Subcutaneous abdominal adipose tissue (tissue), 5 donors: ENCODE results near the gene AHNAK.

Experiments used
- H3K27ac ChIP-seq: one replicate; pipeline ENCODE4 v1.7.0; 2013; ENCODE audit warnings: low read depth, mild to moderate bottlenecking, inconsistent platforms, low read length, moderate library complexity
- H3K27me3 ChIP-seq, 5 donors: one replicate each; pipeline ENCODE4 v1.7.0; 2013; ENCODE audit warnings: low read length in 5 of 5, inconsistent platforms in 1 of 5; ENCODE audit not compliant: control insufficient read depth in 5 of 5, insufficient read depth in 4 of 5
- H3K36me3 ChIP-seq, 5 donors: one replicate each; pipeline ENCODE4 v1.7.0; 2013; ENCODE audit warnings: low read length in 5 of 5; ENCODE audit not compliant: control insufficient read depth in 5 of 5, insufficient read depth in 5 of 5
- H3K4me1 ChIP-seq, 5 donors: one replicate each; pipeline ENCODE4 v1.7.0; 2013; ENCODE audit warnings: low read length in 5 of 5, mild to moderate bottlenecking in 3 of 5, moderate library complexity in 1 of 5; ENCODE audit not compliant: control insufficient read depth in 5 of 5, insufficient read depth in 5 of 5
- H3K4me3 ChIP-seq, 5 donors: one replicate each; pipeline ENCODE4 v1.7.0; 2013; ENCODE audit warnings: low read length in 5 of 5, low read depth in 1 of 5
- H3K9ac ChIP-seq, 5 donors: one replicate each; pipeline ENCODE4 v1.7.0; 2013; ENCODE audit warnings: low read length in 5 of 5, mild to moderate bottlenecking in 4 of 5, moderate library complexity in 3 of 5
- H3K9me3 ChIP-seq, 5 donors: one replicate each; pipeline ENCODE4 v1.7.0; 2013; ENCODE audit warnings: low read length in 5 of 5; ENCODE audit not compliant: control insufficient read depth in 5 of 5
- donor health status: healthy.
- donor health status: healthy.
- donor health status: healthy.
- donor health status: healthy.
- donor health status: healthy.

The AHNAK gene

DNA sequence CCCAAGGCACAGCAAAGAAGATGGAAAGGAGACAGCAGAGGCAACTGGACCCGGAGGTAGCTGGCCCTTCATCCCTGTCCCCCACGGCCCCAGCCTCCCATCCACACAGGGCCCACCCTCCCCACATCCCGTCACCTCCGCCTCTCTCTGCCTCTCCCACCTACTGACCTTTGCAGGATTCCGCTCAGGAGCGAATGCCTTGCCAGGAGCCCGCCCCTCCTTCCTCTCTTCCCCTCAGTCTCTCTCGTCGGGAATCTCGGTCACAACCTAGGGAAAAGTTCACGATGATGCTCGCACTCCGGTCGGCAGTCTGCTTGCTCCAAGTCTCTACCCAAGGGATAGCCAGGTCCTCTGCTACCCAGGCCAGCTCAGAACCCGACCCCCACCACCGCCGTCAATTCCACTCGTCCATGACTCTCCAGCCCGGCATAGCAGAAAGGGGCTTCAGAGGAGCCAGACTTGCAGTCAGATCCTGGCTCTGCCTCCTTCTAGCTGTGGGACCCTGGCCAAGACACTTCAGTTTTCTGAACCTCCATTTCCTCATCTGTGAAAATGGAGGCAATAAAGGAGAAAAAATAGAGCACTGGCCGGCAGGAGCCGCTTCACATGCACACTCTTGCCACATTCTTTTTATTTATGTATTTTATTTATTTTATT lies 10.2 kb downstream of the AHNAK start:
- peaks cover 32 to 70% (median 62%) of the 10 kb centered on the region in 5 donors for H3K4me1 ChIP-seq
- no peaks in the 10 kb centered on the region for H3K27me3 ChIP-seq
- H3K9me3 ChIP-seq = no peaks in the 10 kb centered on the region
- peak overlapping the region in 2 of 5 donors; percentile 8 to 17 for H3K4me3 ChIP-seq
- H3K27ac ChIP-seq = peak overlapping the region; percentile 72
- peak overlapping the region in 2 of 5 donors; percentile 19 to 37 for H3K9ac ChIP-seq
- H3K36me3 ChIP-seq = peaks cover 2 to 67% (median 61%) of the 10 kb centered on the region in 5 donors

DNA sequence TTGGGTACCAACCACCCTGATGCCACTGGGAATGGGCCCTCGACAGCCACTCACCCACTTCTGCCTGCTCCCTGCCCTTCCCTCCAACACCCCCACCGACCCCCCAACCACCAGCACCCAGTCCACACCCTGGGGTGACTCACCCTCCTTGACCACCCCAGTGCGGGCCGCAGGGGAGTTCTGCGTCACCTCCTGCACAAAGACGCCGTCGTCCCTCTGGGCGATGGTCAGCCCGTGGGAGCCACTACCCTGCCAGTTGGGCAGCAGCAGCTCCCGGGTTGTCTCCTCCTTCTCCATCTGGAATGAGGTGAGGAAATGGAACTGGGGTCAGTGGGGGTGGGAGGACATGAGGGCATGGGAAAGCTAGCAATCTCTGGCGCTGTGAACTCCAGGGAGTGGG lies 10.8 kb downstream of the AHNAK start:
- H3K9ac ChIP-seq = peak overlapping the region in 1 of 5 donors; percentile 37
- peak overlapping the region in 2 of 5 donors; percentile 8 to 17 for H3K4me3 ChIP-seq
- peaks cover 28 to 63% (median 56%) of the 10 kb centered on the region in 5 donors for H3K4me1 ChIP-seq
- H3K27me3 ChIP-seq = no peaks in the 10 kb centered on the region
- no peaks in the 10 kb centered on the region for H3K9me3 ChIP-seq
- peak overlapping the region; percentile 72 for H3K27ac ChIP-seq
- peaks cover 7 to 71% (median 65%) of the 10 kb centered on the region in 5 donors for H3K36me3 ChIP-seq

DNA sequence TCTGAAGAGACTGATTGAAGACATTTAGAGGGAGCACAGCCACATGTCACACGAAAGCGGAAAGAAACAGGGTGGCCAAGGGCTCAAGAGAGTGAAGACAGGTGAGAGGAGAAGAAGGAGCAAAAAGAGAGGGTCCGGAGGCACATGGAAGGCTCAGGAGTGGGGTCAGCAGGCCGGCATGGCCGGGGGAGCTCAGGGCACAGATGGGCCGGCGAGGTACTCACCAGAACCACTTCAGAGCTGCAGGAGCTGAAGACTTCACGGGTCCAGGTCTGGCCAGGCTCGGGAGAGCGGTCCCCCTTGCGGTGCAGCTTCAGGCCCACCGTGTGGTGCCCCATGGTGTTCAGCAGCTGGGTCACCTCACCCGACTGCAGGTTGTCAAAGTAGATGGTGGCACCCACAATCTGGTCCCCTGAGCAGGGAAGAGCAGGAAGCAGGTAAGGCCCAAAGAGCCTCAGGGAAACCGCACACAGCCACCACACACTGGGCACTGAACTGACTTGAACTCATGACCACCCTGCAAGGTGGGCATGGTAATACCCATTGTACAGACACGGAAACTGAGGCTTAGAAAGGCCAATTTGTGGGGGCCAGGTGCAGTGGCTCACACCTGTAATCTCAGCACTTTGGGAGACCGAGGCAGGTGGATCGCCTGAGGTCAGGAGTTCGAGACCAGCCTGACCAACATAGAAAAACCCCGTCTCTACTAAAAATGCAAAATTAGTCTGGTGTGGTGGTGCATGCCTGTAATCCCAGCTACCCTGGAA lies 11.6 kb downstream of the AHNAK start:
- H3K27ac ChIP-seq = peak overlapping the region; percentile 72
- H3K27me3 ChIP-seq = no peaks in the 10 kb centered on the region
- H3K4me3 ChIP-seq = no peak overlapping the region
- H3K9me3 ChIP-seq = no peaks in the 10 kb centered on the region
- H3K9ac ChIP-seq = no peak overlapping the region
- H3K36me3 ChIP-seq = peaks cover 7 to 80% (median 73%) of the 10 kb centered on the region in 5 donors
- H3K4me1 ChIP-seq = peaks cover 22 to 55% (median 48%) of the 10 kb centered on the region in 5 donors

DNA sequence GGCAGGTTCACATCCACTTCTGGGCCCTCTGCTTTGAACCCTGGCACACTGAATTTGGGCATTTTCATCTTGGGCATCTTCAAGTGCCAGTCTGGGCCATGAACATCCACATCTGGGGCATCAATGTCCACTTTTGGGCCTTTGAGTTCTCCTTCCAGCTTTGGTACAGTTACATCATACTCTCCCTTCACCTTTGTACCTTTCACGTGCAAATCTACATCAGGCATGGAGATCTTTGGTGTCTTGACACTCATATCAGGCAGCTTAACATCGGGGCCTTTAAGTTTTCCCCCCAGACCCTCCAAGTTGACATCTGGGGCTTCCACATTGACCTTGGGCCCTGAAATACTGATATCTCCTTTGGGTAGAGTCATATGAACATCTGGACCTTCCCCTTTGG lies 14.5 kb downstream of the AHNAK start:
- no peaks in the 10 kb centered on the region for H3K27me3 ChIP-seq
- H3K36me3 ChIP-seq = peaks cover 12 to 96% (median 88%) of the 10 kb centered on the region in 5 donors
- H3K4me1 ChIP-seq = peaks cover 6 to 26% (median 19%) of the 10 kb centered on the region in 5 donors
- H3K9ac ChIP-seq = no peak overlapping the region
- peak overlapping the region; percentile 65 for H3K27ac ChIP-seq
- no peaks in the 10 kb centered on the region for H3K9me3 ChIP-seq
- no peak overlapping the region for H3K4me3 ChIP-seq

DNA sequence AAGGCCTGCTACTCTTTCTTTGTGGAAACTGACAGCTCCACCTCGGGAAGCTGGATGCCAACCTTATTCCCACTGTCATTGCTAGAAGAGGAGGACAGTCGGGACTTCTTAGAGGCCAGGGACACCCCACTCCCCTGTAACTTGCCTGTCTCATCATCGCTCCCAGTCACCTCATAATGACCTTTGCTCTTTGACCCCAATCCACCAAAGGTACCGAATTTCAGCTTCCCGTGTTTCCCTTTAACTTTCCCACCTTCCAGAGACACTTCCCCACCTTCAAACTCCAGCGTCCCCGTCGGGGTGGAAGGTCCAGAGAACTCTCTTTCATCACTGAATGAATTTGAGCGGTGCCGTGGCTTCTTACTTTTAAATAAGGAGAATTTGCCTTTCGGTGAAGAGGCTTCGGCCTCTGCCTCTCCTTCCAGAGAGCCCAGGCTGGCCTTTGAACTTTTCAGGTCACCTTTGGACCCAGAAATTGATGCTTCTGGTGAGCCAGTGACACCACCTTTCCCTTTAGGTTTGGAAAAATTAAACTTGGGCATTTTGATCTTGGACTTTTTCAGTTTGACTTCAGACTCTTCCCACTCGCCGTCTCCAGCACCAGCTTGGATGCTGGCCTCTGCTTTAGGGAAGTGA lies 29.8 kb downstream of the AHNAK start:
- Histone ChIP-seq H3K36me3 (peaks cover 10 to 84% (median 77%) of the 10 kb centered on the region in 5 donors), H3K9ac (peak overlapping the region in 1 of 5 donors; percentile 33), H3K27ac (peak overlapping the region; percentile 55), H3K9me3 (no peaks in the 10 kb centered on the region), H3K27me3 (no peaks in the 10 kb centered on the region), H3K4me3 (no peak overlapping the region), H3K4me1 (peaks cover 2 to 26% (median 19%) of the 10 kb centered on the region in 5 donors)

DNA sequence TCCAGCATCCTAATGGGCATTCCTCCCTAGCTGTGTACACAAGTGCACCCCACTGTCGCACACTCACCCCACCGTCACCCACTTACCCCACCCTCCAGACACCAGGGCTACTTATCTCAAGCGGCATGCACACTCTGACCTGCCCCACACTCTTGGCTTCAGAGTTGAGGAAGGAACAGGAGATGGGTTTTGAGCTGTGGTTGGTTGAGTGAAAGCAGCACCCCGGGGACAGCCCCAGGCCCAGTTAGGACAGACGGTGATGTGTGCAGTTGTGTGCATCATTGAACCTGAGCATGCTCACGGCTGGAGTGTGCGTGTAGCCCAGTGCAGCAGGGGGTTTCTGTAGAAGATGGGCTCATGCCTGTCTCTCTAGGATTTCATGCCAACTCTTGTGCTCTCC lies 32.5 kb downstream of the AHNAK start:
- Histone ChIP-seq H3K9ac (no peak overlapping the region), H3K36me3 (peaks cover 0 to 57% (median 50%) of the 10 kb centered on the region in 5 donors), H3K4me1 (peaks cover 2 to 25% (median 20%) of the 10 kb centered on the region in 5 donors), H3K27me3 (no peaks in the 10 kb centered on the region), H3K27ac (no peak overlapping the region), H3K4me3 (no peak overlapping the region), H3K9me3 (no peaks in the 10 kb centered on the region)

DNA sequence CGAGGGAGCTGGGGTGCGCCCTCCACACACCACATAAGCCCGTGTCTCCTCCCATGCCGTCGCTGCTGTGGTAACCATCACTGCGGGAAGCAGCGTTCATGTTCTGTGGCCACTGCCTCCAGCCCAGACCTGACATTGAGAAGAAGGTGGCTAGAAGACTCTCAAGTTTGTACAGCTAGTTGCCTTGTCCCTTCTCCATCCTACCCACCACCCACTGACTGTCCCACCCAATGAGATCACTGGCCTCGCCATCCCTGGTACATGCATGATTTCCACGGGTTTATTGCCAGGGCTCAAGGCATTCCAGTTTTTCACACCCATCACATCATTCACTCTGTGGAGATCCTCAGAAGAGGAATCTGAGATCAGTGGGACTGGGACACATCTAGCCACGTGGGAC lies 33.0 kb downstream of the AHNAK start:
- no peak overlapping the region for H3K27ac ChIP-seq
- no peak overlapping the region for H3K4me3 ChIP-seq
- H3K4me1 ChIP-seq = peaks cover 6 to 31% (median 25%) of the 10 kb centered on the region in 5 donors
- no peaks in the 10 kb centered on the region for H3K27me3 ChIP-seq
- no peaks in the 10 kb centered on the region for H3K9me3 ChIP-seq
- H3K9ac ChIP-seq = no peak overlapping the region
- H3K36me3 ChIP-seq = peaks cover 0 to 52% (median 45%) of the 10 kb centered on the region in 5 donors

DNA sequence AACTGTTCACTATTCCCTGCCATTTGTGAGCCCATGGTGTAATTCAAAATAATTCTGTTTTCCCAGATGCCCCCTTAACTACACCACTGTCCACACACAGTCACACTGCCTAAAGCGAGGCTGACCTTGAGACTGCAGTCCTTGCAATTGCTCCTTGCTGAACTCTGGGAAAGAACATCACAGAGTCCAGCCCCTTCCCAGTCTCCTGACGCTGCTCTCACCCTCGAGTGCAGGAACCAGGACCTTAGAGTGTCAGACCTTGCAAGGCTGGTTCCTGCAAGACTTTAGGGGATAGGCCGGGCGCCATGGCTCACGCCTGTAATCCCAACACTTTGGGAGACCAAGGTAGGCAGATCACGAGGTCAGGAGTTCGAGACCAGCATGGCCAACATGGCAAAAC lies 33.6 kb downstream of the AHNAK start:
- Histone ChIP-seq H3K36me3 (peaks cover 0 to 46% (median 38%) of the 10 kb centered on the region in 5 donors), H3K27ac (no peak overlapping the region), H3K4me3 (no peak overlapping the region), H3K9ac (no peak overlapping the region), H3K27me3 (no peaks in the 10 kb centered on the region), H3K4me1 (peaks cover 12 to 34% (median 26%) of the 10 kb centered on the region in 5 donors), H3K9me3 (no peaks in the 10 kb centered on the region)

DNA sequence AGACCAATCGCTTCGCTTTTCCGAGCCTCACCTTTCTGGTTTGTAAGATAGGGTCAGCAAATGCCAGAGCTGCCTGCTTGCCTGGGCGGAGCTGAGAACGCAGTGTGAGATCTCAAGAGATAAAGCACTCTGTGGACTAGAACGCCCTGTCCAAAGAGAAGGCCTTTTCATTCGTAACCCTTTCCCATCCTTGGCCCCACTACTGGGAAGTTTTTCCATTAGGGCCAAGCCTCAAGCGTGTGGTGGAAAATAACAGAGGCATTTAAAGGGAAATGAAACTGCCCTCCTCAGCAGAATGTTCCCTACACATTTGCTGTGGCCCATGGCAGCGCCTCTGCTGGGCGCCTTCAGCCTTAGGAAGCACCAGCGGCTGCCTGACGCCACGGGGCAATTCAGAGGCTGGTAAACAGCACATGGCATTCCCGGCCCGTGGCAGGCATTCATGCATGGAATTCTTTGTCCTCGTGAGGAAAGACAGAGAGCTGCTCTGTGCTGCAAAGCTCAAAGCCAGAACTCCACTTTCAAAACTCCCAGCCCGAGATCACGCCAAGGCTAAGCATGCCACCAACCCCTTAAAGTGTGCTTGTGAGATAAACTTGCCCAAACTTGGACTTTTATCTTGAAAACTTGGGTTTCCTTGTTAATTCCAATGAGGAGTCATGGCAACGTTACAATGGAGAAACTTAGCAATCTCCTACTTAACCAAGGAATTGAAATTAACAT lies 38.1 kb downstream of the AHNAK start:
- H3K27ac ChIP-seq = peak overlapping the region; percentile 86
- H3K27me3 ChIP-seq = no peaks in the 10 kb centered on the region
- H3K9me3 ChIP-seq = no peaks in the 10 kb centered on the region
- H3K36me3 ChIP-seq = peaks cover 0 to 4% (median 0%) of the 10 kb centered on the region in 5 donors
- H3K4me1 ChIP-seq = peaks cover 10 to 52% (median 42%) of the 10 kb centered on the region in 5 donors
- peak overlapping the region; percentile 16 to 65 (median 51) for H3K9ac ChIP-seq
- peak overlapping the region in 3 of 5 donors; percentile 14 to 44 (median 30) for H3K4me3 ChIP-seq
